Fibroblast of the aortic adventitia (primary cell): Measurements from ENCODE around the gene ALX3. TPM values are rescaled to one million over a fixed set of nuclear protein-coding genes. Genes with fewer than 3 reads are reported as not detected.

ENCODE experiments used
- DNase-seq: peaks from one replicate; pipeline ENCODE4 v3.0.0-alpha.2; 2010; ENCODE audit warnings: low read depth
- H3K4me3 ChIP-seq: 2 replicates; pipeline ENCODE4 v1.5.1; 2011; ENCODE audit warnings: low read depth, mild to moderate bottlenecking, control low read depth, low read length, moderate library complexity
- CTCF ChIP-seq: IDR thresholded peaks from 2 replicates; pipeline ENCODE4 v1.5.1; 2011; ENCODE audit warnings: mild to moderate bottlenecking, low read length, control low read depth, inconsistent platforms; ENCODE audit not compliant: insufficient read depth
- total RNA-seq: library from RNA; depleted of rRNA; stranded (reverse); fragments of >200 nt; gene quantifications from 2 replicates; pipeline ENCODE4 v1.2.3, GENCODE V29; 2012; ENCODE audit warnings: low replicate concordance

The ALX3 gene
- 0.09 TPM in 1 of 2 replicates, not detected in the other for total RNA-seq

GRCh38 chr1:110070671-110071242 lies at the start of gene ALX3:
TSS of gene ALX3 (minus strand) at chr1:110070672. CDS start at chr1:110070612, 60 bp downstream.
- no peak within 1 kb of the TSS for H3K4me3 ChIP-seq
- no peak for TF ChIP-seq CTCF
- no peak for DNase-seq

GRCh38 chr1:110119843-110120242 lies 49.4 kb upstream of the ALX3 start:
- no peak for DNase-seq
- no peak for TF ChIP-seq CTCF
- no peak overlapping the region for H3K4me3 ChIP-seq

GRCh38 chr1:110118636-110119396 lies 48.3 kb upstream of the ALX3 start:
- H3K4me3 ChIP-seq = no peak overlapping the region
- DNase-seq = peak; percentile 36
- no peak for TF ChIP-seq CTCF

GRCh38 chr1:110114784-110115183 lies 44.3 kb upstream of the ALX3 start:
- no peak for DNase-seq
- no peak overlapping the region for H3K4me3 ChIP-seq
- TF ChIP-seq CTCF = no peak

- TF ChIP-seq CTCF = no peak
- no peak overlapping the region for H3K4me3 ChIP-seq
- DNase-seq = no peak
These were observed 43.7 kb upstream of the ALX3 start for GRCh38 chr1:110114173-110114572.

- no peak overlapping the region for H3K4me3 ChIP-seq
- no peak for DNase-seq
- TF ChIP-seq CTCF = no peak
These were observed 43.1 kb upstream of the ALX3 start for GRCh38 chr1:110113551-110113950.

DNA sequence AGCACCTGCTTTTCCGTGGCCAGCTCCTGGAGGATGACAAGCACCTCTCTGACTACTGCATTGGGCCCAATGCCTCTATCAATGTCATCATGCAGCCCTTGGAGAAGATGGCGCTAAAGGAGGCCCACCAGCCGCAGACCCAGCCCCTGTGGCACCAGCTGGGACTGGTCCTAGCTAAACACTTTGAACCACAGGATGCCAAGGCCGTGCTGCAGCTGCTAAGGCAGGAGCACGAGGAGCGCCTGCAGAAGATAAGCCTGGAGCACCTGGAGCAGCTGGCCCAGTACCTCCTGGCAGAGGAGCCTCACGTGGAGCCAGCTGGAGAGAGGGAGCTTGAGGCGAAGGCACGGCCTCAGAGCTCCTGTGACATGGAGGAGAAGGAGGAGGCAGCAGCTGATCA lies 42.2 kb upstream of the ALX3 start:
- H3K4me3 ChIP-seq = no peak overlapping the region
- DNase-seq = no peak
- TF ChIP-seq CTCF = no peak
